Glutamatergic neuron (in vitro differentiated cells): Measurements from ENCODE around the gene VCAN. TPM values are rescaled to one million over a fixed set of nuclear protein-coding genes. Genes with fewer than 3 reads are reported as not detected.

ENCODE experiments used
- DNase-seq: peaks from one replicate; pipeline ENCODE4 v3.0.0; 2022
- H3K27ac Mint-ChIP-seq: one replicate; pipeline ENCODE4 v1.8.0; 2020; ENCODE audit warnings: mild to moderate bottlenecking, mixed read lengths, inconsistent platforms; ENCODE audit not compliant: unreplicated experiment
- H3K27me3 Mint-ChIP-seq: one replicate; pipeline ENCODE4 v1.8.0; 2020; ENCODE audit warnings: mild to moderate bottlenecking, moderate library complexity, mixed read lengths, inconsistent platforms; ENCODE audit not compliant: unreplicated experiment
- H3K36me3 Mint-ChIP-seq: one replicate; pipeline ENCODE4 v1.8.0; 2020; ENCODE audit warnings: mild to moderate bottlenecking, mixed read lengths, inconsistent platforms; ENCODE audit not compliant: unreplicated experiment
- H3K4me1 Mint-ChIP-seq: one replicate; pipeline ENCODE4 v1.8.0; 2020; ENCODE audit warnings: mild to moderate bottlenecking, low read depth, mixed read lengths, inconsistent platforms; ENCODE audit not compliant: unreplicated experiment
- H3K4me3 Mint-ChIP-seq: one replicate; pipeline ENCODE4 v1.8.0; 2020; ENCODE audit warnings: mild to moderate bottlenecking, mixed read lengths, inconsistent platforms; ENCODE audit not compliant: unreplicated experiment
- H3K9me3 Mint-ChIP-seq: one replicate; pipeline ENCODE4 v1.8.0; 2020; ENCODE audit warnings: mild to moderate bottlenecking, moderate library complexity, mixed read lengths, inconsistent platforms; ENCODE audit not compliant: unreplicated experiment
- total RNA-seq: library from RNA; stranded (reverse); fragmentation: NEBNext Ultra II Directional; extraction: Animal tissue kit (Norgen Biotek cat#: 25700); gene quantifications from one replicate; pipeline ENCODE4 v1.2.1, GENCODE V29; 2021; ENCODE audit not compliant: unreplicated experiment
- TF ChIP-seq, protein P1 (sequence below): fragments of 200-600 bp; sonication (generic); IDR thresholded peaks from one replicate; pipeline ENCODE4 v1.5.0; 2021; ENCODE audit not compliant: partially characterized antibody, unreplicated experiment

Gene VCAN
- total RNA-seq, 1 donor from 2014 or later: 152 TPM

DNA sequence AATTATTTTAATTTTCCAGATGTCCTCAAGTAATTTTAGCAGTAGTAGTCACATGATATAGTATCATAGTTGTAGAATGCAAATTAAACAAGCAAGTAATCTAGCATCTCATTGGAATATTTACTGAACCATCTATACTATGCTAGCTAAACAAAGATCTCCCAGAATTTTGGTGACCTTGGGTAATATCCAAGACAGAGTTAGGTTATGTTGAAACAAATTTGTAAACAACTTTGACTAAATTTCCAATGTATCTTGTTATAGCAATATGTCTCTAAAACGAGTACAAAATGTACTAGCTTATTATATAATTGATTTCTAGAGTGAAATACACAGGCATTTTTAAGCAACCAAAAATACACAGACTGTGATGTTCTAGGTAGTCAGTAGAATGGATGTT is 41.5 kb downstream of the VCAN start:
- DNase-seq: no peak
- Mint-ChIP-seq H3K36me3 (no peaks in the 10 kb centered on the region), H3K4me3 (no peak overlapping the region), H3K9me3 (no peaks in the 10 kb centered on the region), H3K27ac (no peak overlapping the region), H3K27me3 (no peaks in the 10 kb centered on the region), H3K4me1 (peaks cover 3% of the 10 kb centered on the region)
- TF ChIP-seq, protein P1, sequence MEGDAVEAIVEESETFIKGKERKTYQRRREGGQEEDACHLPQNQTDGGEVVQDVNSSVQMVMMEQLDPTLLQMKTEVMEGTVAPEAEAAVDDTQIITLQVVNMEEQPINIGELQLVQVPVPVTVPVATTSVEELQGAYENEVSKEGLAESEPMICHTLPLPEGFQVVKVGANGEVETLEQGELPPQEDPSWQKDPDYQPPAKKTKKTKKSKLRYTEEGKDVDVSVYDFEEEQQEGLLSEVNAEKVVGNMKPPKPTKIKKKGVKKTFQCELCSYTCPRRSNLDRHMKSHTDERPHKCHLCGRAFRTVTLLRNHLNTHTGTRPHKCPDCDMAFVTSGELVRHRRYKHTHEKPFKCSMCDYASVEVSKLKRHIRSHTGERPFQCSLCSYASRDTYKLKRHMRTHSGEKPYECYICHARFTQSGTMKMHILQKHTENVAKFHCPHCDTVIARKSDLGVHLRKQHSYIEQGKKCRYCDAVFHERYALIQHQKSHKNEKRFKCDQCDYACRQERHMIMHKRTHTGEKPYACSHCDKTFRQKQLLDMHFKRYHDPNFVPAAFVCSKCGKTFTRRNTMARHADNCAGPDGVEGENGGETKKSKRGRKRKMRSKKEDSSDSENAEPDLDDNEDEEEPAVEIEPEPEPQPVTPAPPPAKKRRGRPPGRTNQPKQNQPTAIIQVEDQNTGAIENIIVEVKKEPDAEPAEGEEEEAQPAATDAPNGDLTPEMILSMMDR: no peak

DNA sequence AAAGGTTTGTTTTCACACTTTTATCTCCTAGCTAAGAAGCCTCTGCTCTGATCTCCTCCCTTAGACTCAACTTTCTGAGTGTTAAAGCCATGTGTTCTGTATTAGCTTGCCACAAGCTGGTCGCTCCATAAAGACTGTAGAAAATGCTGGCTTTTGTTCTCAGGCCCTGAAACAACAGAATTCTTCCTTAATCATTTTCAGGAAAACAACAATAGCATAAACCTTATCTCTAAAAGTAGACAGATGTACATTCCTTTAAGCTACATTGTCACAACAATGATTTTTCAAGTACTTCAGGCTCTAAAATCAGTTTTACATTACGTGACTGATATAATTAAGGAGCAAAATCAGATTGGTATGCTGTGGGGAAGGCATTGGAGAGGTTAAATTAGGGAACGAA is 41.9 kb downstream of the VCAN start:
- Mint-ChIP-seq H3K36me3 (no peaks in the 10 kb centered on the region), H3K27ac (no peak overlapping the region), H3K4me3 (no peak overlapping the region), H3K27me3 (no peaks in the 10 kb centered on the region), H3K4me1 (peaks cover 3% of the 10 kb centered on the region), H3K9me3 (no peaks in the 10 kb centered on the region)
- TF ChIP-seq, protein P1: no peak
- no peak for DNase-seq

DNA sequence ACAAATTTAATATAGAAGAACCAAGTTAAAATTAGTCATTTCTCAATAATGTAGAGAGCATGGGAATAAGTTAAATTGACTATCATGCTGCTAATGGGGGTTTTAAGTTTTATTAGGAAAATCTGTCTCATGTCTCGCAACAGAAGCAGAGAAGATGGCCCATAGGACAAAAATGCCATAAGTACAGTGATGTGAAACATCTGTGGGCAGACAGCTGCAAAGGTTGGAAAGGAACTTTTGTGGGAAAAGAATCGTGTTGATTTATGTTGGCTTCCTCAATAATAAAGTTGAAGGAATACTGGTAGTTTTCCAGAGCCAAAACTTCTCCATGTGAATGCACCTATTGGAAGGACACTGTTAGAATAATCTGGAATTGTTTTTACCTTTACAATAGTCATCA is 44.8 kb downstream of the VCAN start:
- peaks cover 3% of the 10 kb centered on the region for H3K4me1 Mint-ChIP-seq
- no peak overlapping the region for H3K4me3 Mint-ChIP-seq
- TF ChIP-seq, protein P1: no peak
- H3K27me3 Mint-ChIP-seq: no peaks in the 10 kb centered on the region
- no peaks in the 10 kb centered on the region for H3K9me3 Mint-ChIP-seq
- no peak for DNase-seq
- H3K27ac Mint-ChIP-seq: no peak overlapping the region
- peaks cover 6% of the 10 kb centered on the region for H3K36me3 Mint-ChIP-seq

GRCh38 chr5:83517072-83517687 is 45.6 kb downstream of the VCAN start:
- H3K4me3 Mint-ChIP-seq: no peak overlapping the region
- no peak overlapping the region for H3K27ac Mint-ChIP-seq
- peaks cover 6% of the 10 kb centered on the region for H3K36me3 Mint-ChIP-seq
- H3K27me3 Mint-ChIP-seq: no peaks in the 10 kb centered on the region
- TF ChIP-seq, protein P1: no peak
- H3K4me1 Mint-ChIP-seq: peaks cover 3% of the 10 kb centered on the region
- no peaks in the 10 kb centered on the region for H3K9me3 Mint-ChIP-seq
- DNase-seq: no peak

DNA sequence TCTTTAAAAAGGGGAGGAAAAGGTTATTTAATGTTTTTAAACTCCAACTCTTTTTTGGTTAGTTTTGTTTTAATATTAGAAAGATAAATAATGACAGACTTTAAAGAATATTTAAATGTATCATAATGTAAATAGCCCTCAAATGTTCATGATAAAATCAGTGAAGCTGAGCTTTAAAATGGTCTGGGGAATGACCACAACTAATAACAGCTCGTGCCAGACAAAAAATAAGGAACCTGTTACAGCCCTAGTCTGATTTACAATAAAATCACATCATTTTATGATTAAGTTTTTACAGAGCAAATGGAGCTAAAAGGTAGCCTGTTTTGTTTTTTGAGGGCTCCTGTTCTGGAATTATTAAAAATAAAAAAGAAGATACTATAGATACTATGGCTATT is 46.1 kb downstream of the VCAN start:
- TF ChIP-seq, protein P1: no peak
- peaks cover 6% of the 10 kb centered on the region for H3K36me3 Mint-ChIP-seq
- H3K27ac Mint-ChIP-seq: no peak overlapping the region
- DNase-seq: no peak
- peaks cover 3% of the 10 kb centered on the region for H3K4me1 Mint-ChIP-seq
- no peak overlapping the region for H3K4me3 Mint-ChIP-seq
- H3K9me3 Mint-ChIP-seq: no peaks in the 10 kb centered on the region
- no peaks in the 10 kb centered on the region for H3K27me3 Mint-ChIP-seq
